ENCODE measurements around the gene RAB38. TPM values are rescaled to one million over a fixed set of nuclear protein-coding genes. Genes with fewer than 3 reads are reported as not detected.
A peak's percentile ranks its signal among the peaks of the same experiment; 100 is the strongest.

Gene RAB38
- total RNA-seq, 1 donor: 1.2 TPM

DNA sequence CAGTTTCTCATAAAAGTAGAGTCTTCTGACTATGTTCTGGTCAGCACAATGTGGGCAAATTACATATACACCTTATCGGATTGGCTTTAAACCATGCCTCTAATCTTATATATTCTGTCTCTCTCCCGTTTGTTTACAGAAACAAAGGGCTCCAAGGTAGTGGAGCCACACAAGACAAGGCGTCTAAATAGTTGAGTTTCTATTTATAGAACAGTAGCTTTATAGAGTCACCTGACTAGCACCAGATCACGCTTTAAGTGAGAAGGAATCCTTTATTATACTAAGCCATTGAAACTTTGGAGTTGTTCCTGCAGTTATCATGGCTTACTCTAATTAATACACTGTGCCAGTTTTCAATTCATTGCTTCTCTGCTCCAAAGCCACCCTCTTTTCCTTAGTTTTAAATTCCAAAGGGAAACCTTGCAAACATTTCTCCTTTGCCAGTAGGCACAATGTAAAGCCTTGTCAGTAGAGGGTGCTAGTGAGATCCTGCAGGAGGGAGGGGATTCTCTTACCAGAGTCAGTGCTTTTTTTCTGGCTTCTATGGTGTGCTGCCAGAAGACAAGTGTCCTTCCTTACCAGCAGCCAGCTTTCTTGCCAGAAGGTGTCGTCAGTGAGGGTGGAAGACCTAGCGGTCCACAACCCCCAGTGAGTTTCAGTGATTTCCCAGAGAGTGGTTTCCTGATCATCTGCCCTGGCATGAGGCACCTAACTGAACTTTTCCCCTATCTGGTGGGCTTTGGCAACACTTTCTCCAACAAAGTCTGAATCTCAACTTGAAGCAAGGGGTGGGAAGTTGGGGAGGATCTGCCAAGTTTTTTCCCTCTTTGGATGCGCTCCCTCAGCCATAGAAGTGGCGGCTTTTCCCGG lies 71.7 kb downstream of the RAB38 start:
- no peak overlapping the region for H3K4me3 ChIP-seq (ENCODE audit: low read depth, low read length)
- TF ChIP-seq, protein P1, sequence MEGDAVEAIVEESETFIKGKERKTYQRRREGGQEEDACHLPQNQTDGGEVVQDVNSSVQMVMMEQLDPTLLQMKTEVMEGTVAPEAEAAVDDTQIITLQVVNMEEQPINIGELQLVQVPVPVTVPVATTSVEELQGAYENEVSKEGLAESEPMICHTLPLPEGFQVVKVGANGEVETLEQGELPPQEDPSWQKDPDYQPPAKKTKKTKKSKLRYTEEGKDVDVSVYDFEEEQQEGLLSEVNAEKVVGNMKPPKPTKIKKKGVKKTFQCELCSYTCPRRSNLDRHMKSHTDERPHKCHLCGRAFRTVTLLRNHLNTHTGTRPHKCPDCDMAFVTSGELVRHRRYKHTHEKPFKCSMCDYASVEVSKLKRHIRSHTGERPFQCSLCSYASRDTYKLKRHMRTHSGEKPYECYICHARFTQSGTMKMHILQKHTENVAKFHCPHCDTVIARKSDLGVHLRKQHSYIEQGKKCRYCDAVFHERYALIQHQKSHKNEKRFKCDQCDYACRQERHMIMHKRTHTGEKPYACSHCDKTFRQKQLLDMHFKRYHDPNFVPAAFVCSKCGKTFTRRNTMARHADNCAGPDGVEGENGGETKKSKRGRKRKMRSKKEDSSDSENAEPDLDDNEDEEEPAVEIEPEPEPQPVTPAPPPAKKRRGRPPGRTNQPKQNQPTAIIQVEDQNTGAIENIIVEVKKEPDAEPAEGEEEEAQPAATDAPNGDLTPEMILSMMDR (IDR thresholded peaks at IDR 0.05; ENCODE audit: insufficient read depth, low read length): peak; percentile 51
- peak; percentile 40 for DNase-seq (ENCODE audit: low read depth)

DNA sequence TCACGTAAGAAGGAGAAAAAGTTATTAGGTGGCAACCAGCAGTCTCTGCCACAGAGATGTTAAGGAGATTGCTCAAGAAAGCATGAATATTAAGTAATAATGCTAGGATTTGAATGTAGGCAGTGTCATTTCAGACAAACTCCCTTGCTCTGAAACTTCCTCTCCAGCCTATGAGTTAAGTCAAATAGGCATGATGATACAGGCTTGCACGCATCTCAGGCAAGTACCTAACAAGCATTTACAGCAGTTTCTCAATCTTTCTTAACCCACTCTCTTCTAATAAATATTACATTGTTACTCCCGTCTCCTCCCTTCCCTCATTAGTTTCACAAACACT lies 72.7 kb downstream of the RAB38 start:
- TF ChIP-seq, protein P1 (IDR thresholded peaks at IDR 0.05; ENCODE audit: insufficient read depth, low read length): no peak
- peak; percentile 6 for DNase-seq (ENCODE audit: low read depth)
- H3K4me3 ChIP-seq (ENCODE audit: low read depth, low read length): no peak overlapping the region

DNA sequence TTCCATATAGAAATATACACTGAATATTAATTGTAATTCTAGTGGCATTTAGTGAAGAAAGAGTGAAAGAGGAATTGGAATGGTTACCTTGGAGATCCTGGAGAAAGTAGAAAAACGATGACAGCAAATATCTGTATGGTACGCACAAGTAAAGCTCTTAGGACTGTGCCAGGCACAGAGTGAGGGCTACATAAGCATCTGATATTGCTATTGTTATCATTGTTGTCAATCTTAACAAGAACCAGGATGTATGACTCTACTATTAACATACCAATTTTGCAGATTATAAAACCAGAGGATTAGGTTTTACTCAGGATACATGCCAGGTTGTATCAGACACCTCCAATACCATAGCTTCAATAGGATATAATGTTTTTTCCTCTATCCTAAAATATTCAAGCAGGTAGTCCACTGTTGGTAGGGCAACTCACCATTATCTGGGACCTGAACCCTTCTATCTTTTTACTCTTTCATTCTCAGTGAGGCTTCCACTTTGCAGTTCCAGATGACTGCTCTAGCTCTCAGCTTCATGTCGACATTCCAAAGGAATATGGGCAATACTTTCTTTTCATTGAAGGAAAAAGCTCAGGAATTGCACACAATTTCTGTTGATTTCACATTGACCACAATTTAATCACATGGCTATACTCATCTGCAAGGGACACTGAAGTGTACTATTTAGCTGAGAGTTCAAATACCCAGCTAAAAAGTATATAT lies 73.2 kb downstream of the RAB38 start:
- H3K4me3 ChIP-seq (ENCODE audit: low read depth, low read length): no peak overlapping the region
- TF ChIP-seq, protein P1 (IDR thresholded peaks at IDR 0.05; ENCODE audit: insufficient read depth, low read length): no peak
- DNase-seq (ENCODE audit: low read depth): peak; percentile 2

DNA sequence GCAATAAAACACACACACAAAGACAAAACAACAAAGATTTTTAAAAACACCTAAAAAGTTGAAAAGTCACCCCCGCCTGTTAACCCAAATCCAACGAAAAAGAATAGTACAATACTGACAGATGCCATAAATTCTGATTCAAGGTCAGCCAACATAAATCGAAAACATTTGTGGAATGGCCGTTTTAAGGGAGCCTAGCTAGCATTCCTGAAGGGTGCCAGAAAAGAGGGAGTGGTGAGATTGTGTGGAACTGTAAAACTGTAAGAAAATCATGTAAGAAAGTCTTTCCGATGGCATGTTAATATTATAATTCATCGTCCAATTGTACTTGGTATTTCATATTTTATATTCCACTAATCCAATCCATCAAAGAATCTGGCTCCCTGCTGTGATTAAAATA lies 75.1 kb downstream of the RAB38 start:
- peak; percentile 37 for DNase-seq (ENCODE audit: low read depth)
- no peak overlapping the region for H3K4me3 ChIP-seq (ENCODE audit: low read depth, low read length)
- TF ChIP-seq, protein P1 (IDR thresholded peaks at IDR 0.05; ENCODE audit: insufficient read depth, low read length): no peak

DNA sequence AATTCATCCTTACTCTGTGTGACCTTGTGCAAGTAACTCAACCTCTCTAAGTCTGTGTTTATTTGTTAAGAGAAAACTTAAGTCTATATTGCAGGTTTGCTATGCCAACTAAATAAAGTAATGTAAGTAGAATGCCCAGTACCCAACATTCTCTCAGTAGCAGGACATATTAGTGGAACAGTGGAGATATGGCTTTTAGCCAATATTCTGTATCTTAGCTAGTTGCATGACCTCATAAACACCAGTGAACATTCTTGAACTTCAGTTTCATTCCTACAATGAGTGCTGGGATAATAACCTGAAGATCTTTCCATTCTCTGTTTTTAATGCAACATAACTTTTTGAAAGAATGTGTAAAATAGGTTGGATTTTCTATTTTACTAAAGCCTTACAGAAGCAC lies 77.0 kb downstream of the RAB38 start:
- peak; percentile 2 for DNase-seq (ENCODE audit: low read depth)
- no peak overlapping the region for H3K4me3 ChIP-seq (ENCODE audit: low read depth, low read length)
- TF ChIP-seq, protein P1 (IDR thresholded peaks at IDR 0.05; ENCODE audit: insufficient read depth, low read length): no peak

DNA sequence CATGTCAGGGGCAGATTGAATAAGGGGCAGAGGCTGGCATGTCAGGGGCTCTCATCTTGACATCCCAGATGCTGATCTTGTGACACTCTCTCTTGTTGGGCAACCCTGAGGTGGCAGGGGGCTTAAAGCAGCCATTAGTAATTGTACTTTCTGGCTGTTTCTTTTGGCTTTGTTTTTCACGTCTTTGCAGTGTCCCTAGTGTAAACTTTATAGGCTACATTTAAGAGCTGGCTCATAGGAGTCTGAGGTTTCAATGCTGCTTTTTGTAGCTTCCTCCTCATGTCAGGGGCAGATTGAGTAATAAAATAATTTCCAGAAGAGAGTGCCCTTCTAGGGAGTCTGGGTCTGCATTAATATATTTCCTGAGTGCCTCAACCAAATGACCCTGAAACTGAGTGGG lies 86.1 kb downstream of the RAB38 start:
- DNase-seq (ENCODE audit: low read depth): no peak
- no peak overlapping the region for H3K4me3 ChIP-seq (ENCODE audit: low read depth, low read length)
- TF ChIP-seq, protein P1 (IDR thresholded peaks at IDR 0.05; ENCODE audit: insufficient read depth, low read length): no peak
